ENCODE measurements around the gene PSMD10.
A peak's percentile ranks its signal among the peaks of the same experiment; 100 is the strongest.

PSMD10 gene

DNA sequence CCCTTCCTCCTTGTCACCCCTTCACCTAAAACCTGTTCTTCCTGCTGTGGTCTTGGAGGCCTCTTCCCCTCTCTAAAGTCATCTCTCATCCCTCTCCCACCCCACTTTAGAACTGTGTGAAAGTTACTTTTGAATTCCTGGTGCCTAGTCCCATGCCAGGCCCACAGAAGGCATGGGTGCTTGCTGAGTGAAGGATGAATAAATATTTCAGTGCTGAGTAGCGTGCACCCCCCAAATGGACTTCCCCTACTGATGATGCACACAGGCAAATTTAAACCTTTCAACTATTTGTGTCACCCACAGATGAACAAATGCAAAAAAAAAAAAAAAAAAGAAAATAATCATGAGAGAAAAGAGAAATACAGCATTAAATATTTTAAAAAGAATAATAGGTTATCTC is 19.8 kb downstream of the PSMD10 start:
- no peak for DNase-seq

DNA sequence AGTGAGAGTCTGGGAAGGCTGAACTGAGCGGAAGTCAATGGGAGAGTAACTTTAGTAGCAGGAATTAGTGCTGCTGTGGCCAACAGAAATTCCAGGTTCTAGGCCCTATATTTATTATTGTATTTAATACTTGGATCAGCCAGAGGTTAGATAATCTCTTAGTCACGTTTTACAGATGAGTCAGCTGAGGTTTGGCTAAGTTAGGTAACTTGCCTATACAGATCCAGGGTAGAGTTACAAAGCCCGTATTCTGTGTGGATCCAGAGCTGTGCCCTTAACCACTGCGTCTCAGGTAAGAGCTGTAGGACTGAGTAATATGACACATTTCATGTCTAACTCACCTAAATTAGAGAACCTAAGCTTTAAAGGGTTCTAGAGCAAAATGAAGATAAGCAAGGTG is 20.5 kb downstream of the PSMD10 start:
- DNase-seq = no peak

DNA sequence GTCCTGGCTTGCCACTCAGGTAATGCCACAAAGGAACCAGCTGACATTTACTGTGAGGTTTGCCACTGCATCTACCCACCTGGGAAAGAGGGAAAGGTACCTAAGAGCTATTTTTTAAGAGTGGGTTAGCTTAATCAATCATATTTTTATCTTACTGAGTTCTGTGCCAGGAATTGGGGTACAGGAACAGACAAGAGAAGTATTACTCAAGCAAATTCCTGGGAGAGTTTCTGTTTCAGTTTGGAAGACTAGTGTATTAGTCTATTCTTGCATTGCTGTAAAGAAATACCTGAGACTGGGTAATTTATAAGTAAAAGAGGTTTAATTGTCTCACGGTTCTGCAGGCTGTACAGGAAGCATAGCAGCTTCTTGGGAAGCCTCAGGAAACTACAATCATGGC is 23.2 kb downstream of the PSMD10 start:
- no peak for DNase-seq

DNA sequence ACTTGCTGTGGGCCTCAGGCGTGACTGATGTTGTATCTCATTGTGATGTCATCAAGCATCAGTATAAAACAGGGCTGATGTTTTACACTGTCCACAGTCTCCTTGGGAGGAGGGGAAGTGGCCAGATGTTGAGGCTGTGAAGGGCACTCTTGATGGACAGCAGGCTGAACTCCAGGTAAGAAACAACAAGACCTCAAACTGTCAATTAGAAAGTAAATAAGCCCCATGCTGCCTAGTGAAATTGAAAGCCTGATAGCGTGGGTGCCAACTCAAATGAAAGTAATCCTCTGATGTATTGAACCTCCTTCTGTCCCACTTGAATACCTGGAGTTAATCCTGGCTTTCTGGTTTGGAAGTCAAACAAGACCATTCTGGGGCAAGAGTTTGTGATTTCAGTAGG is 26.7 kb downstream of the PSMD10 start:
- DNase-seq = no peak

DNA sequence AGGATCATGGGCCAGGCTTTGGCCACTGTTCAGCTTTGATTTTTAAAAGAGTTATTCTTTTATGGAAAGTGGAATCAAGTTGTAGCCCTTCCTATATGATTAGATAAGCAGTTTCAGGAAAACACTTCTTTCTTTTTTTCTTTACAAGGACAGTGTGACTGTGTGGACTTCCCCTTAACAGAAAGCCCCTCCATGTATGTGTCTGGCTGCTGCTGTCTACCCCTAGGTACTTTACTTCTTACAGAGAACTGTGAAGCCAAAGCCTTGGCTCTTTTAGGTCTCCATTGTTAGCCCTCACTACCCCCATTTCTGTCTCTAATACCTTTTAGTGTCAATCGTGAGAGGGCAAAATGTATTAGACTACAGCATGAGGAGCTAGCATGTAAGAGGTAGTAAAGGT is 27.3 kb downstream of the PSMD10 start:
- DNase-seq = no peak

GRCh38 chrX:108059801-108060200 is 31.5 kb downstream of the PSMD10 start:
- DNase-seq = no peak

GRCh38 chrX:108055546-108055945 is 35.8 kb downstream of the PSMD10 start:
- DNase-seq = no peak

DNA sequence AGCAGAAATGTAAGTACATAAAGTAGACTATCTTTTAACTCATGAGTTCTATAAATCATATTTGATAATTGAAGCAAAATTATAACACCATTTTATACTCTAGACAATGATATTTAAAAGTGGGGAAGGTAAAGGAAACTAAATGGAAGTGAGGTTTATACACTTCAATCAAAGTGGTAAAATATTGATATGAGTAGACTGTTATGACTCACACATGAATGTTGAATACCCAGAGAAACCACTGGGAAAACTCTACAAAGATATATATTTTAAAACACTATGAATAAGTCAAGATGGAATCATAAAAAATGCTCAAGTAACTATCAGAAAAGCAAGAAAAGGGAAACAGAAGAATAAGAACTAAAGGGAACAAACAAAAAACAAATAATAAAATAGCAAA is 38.1 kb downstream of the PSMD10 start:
- DNase-seq = no peak

- no peak for DNase-seq
Measured at GRCh38 chrX:108049649-108050048, 41.7 kb downstream of the PSMD10 start.

DNA sequence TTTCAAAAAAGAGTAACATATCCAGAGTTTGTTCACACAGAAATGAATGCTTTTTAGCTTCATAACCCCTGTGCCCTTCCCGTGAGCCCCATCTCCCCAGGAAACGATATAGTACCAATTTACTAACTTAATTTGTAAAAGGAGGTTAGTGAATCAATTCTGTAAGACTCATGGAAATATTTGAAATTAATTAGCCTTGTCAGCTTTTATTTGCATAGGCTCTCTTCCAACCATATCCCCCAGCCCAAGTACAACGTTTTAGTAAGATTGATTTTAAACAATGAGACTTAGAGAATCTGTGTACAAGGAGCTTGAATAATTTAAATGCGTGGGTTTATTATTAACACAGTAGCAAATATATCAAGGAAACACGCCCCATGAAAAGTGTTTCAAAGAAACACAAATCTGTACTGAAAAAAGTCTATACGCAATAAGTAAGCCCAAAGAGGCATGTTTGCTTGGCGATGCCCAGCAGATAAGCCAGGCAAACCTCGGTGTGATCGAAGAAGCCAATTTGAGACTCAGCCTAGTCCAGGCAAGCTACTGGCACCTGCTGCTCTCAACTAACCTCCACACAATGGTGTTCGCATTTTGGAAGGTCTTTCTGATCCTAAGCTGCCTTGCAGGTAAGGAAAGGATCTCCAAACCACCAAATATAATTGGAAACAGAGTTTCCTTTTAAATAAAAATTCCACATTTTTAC is 46.6 kb downstream of the PSMD10 start, which contains the start of gene VSIG1:
VSIG1 (plus strand) TSS at position 512 of the 703 bp plus-strand sequence; CDS start at position 578, 66 bp downstream.
- no peak for DNase-seq

GRCh38 chrX:108036298-108036973 is 54.9 kb downstream of the PSMD10 start:
- DNase-seq = peak; percentile 2

GRCh38 chrX:108034725-108035124 is 56.6 kb downstream of the PSMD10 start:
- DNase-seq = no peak

All from NCI-H510A treated with DMSO at 0.1 percent for 48 hours (cell line).